T-helper 2 cell treated with Interferon-gamma antibody and Interleukin-4, amounts not matched to agents 100 ng/mL and 5 ng/mL, for 36 hours (primary cell): ENCODE results near the gene TMEM17. TPM values are rescaled to one million over a fixed set of nuclear protein-coding genes. Genes with fewer than 3 reads are reported as not detected.

ENCODE experiments used
- intact Hi-C: fragments of 100-400 bp; cut with micrococcal nuclease; formaldehyde crosslinking; loops from one replicate; pipeline ENCODE4 v1.15.1; 2023
- total RNA-seq: library from RNA; stranded (reverse); gene quantifications from 2 replicates; pipeline ENCODE4 v1.2.3, GENCODE V29; 2022

The TMEM17 gene
- total RNA-seq, 1 donor from 2014 or later, result 0.14 TPM

- intact Hi-C loops, result no loop called here
Measured at GRCh38 chr2:62473246-62473827, 32.7 kb downstream of the TMEM17 start.

- intact Hi-C loops, result no loop called here
Measured at GRCh38 chr2:62472312-62472711, 33.7 kb downstream of the TMEM17 start.

GRCh38 chr2:62471816-62472215 lies 34.2 kb downstream of the TMEM17 start:
- intact Hi-C loops, result no loop called here

- intact Hi-C loops, result no loop called here
Measured at GRCh38 chr2:62471404-62471803, 34.6 kb downstream of the TMEM17 start.

- intact Hi-C loops, result no loop called here
Measured at GRCh38 chr2:62469548-62469947, 36.4 kb downstream of the TMEM17 start.

GRCh38 chr2:62469114-62469513 lies 36.9 kb downstream of the TMEM17 start:
- intact Hi-C loops, result no loop called here

- intact Hi-C loops, result no loop called here
Measured at GRCh38 chr2:62467475-62468321, 38.3 kb downstream of the TMEM17 start.

- intact Hi-C loops, result no loop called here
Measured at GRCh38 chr2:62467100-62467474, 38.9 kb downstream of the TMEM17 start.

- intact Hi-C loops, result no loop called here
Measured at GRCh38 chr2:62466503-62466854, 39.5 kb downstream of the TMEM17 start.

GRCh38 chr2:62465741-62466502 lies 40.1 kb downstream of the TMEM17 start:
- intact Hi-C loops, result no loop called here

GRCh38 chr2:62465039-62465740 lies 40.8 kb downstream of the TMEM17 start:
- intact Hi-C loops, result no loop called here

GRCh38 chr2:62464221-62465007 lies 41.6 kb downstream of the TMEM17 start:
- intact Hi-C loops, result no loop called here

- intact Hi-C loops, result no loop called here
Measured at GRCh38 chr2:62462211-62462610, 43.8 kb downstream of the TMEM17 start.

GRCh38 chr2:62461707-62462106 lies 44.3 kb downstream of the TMEM17 start:
- intact Hi-C loops, result no loop called here

GRCh38 chr2:62461017-62461553 lies 44.9 kb downstream of the TMEM17 start:
- intact Hi-C loops, result no loop called here

GRCh38 chr2:62460175-62460574 lies 45.8 kb downstream of the TMEM17 start:
- intact Hi-C loops, result no loop called here

GRCh38 chr2:62459672-62460071 lies 46.3 kb downstream of the TMEM17 start:
- intact Hi-C loops, result loop anchor here (5.0 kb wide), 2 partner anchors 268 to 728 kb away; no protein-coding TSS in a partner anchor

- intact Hi-C loops, result loop anchor here (5.0 kb wide), 2 partner anchors 268 to 728 kb away; no protein-coding TSS in a partner anchor
Measured at GRCh38 chr2:62459106-62459505, 46.9 kb downstream of the TMEM17 start.

- intact Hi-C loops, result loop anchor here (5.0 kb wide), 2 partner anchors 269 to 729 kb away; no protein-coding TSS in a partner anchor
Measured at GRCh38 chr2:62458671-62459081, 47.3 kb downstream of the TMEM17 start.

- intact Hi-C loops, result loop anchor here (5.0 kb wide), 2 partner anchors 269 to 729 kb away; no protein-coding TSS in a partner anchor
Measured at GRCh38 chr2:62458206-62458641, 47.8 kb downstream of the TMEM17 start.
